ENCODE results near the gene ERAL1. TPM values are rescaled to one million over a fixed set of nuclear protein-coding genes. Genes with fewer than 3 reads are reported as not detected.

ERAL1 gene
- total and polyA plus RNA-seq, 2 of the 13 experiments (the other 11 are each of a cell fraction or from before 2014, with no cell fraction given) = 46.9 to 72.2 TPM

DNA sequence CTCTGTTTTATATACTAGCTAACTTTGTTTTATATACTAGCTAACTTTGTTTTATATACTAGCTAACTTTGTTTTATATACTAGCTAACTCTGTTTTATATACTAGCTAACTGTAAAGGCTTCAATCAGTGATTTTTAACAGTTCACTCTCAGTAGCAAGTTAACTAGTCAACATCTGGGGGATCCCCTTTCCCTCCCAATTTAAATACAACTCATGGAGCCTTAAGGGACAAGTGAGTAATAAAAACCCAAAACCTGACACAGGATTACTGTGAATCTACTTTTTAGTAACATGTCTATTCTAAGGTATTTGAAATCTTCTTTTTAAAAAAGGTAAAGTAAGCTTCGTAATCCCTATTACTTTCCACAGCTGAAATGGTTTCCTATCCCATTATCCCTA lies 44.4 kb upstream of the ERAL1 start:
- Histone ChIP-seq H3K4me3 (replicated peaks in 1 of 3; ENCODE audit: insufficient read depth in 1 of 3, low read depth in 2 of 3, low read length in 3 of 3) (no peak overlapping the region), H3K9me3 (ENCODE audit: low read length) (no peaks in the 10 kb centered on the region), H3K36me3 (replicated peaks in 1 of 2; ENCODE audit: control insufficient read depth in 1 of 2, insufficient read depth in 2 of 2, low read length in 2 of 2) (0 out of 5 replicates have a peak, but pooled peaks cover 2 to 4% of the 10 kb centered on the region in 2 experiments), H2AFZ (ENCODE audit: low read length) (no peak overlapping the region), H4K20me1 (ENCODE audit: insufficient read depth, low read length) (peaks cover 10% of the 10 kb centered on the region; the same call in 1 of the 2 replicates), H3K79me2 (ENCODE audit: insufficient read depth, low read length) (peaks cover 56% of the 10 kb centered on the region), H3K4me2 (ENCODE audit: low read depth, low read length) (no peak overlapping the region), H3K9ac (ENCODE audit: insufficient read depth, low read depth, low read length) (no peak overlapping the region), H3K27me3 (ENCODE audit: control insufficient read depth in 1 of 2, insufficient read depth in 2 of 2, low read length in 2 of 2) (no peaks in the 10 kb centered on the region), H3K27ac (ENCODE audit: extremely low read length, insufficient read depth, low read length) (no peak overlapping the region), H3K4me1 (ENCODE audit: insufficient read depth, low read length) (peaks cover 68% of the 10 kb centered on the region)
- WGBS (ENCODE audit: low lambda C conversion rate) = 90% methylated on average over 1 of the region's 1 CpG
- DNase-seq (ENCODE audit: low spot score) = no peak
- intact Hi-C loops (cut with micrococcal nuclease; ENCODE audit: unreplicated experiment) = no loop called here
- ATAC-seq = no peak
- no peak for TF ChIP-seq ZNF326 (CRISPR knock-in tag; IDR thresholded peaks at IDR 0.05; ENCODE audit: borderline replicate concordance)
- TF ChIP-seq, protein P1, sequence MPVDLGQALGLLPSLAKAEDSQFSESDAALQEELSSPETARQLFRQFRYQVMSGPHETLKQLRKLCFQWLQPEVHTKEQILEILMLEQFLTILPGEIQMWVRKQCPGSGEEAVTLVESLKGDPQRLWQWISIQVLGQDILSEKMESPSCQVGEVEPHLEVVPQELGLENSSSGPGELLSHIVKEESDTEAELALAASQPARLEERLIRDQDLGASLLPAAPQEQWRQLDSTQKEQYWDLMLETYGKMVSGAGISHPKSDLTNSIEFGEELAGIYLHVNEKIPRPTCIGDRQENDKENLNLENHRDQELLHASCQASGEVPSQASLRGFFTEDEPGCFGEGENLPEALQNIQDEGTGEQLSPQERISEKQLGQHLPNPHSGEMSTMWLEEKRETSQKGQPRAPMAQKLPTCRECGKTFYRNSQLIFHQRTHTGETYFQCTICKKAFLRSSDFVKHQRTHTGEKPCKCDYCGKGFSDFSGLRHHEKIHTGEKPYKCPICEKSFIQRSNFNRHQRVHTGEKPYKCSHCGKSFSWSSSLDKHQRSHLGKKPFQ (CRISPR knock-in tag; IDR thresholded peaks at IDR 0.05; ENCODE audit: insufficient replicate concordance) = no peak
- no peak for TF ChIP-seq THRA (CRISPR knock-in tag; IDR thresholded peaks at IDR 0.05; ENCODE audit: borderline replicate concordance)
- TF ChIP-seq ZNF616 (CRISPR knock-in tag; IDR thresholded peaks at IDR 0.05; ENCODE audit: low read depth) = no peak
- no peak for TF ChIP-seq ZNF703 (CRISPR knock-in tag; IDR thresholded peaks at IDR 0.05; ENCODE audit: borderline replicate concordance)
- no peak for TF ChIP-seq ZKSCAN8 (CRISPR knock-in tag; IDR thresholded peaks at IDR 0.05; ENCODE audit: borderline replicate concordance)
- TF ChIP-seq MAFF (IDR thresholded peaks at IDR 0.05; ENCODE audit: low read depth, low read length) = no peak
- TF ChIP-seq SMAD1 (CRISPR knock-in tag; IDR thresholded peaks at IDR 0.05; ENCODE audit: borderline replicate concordance, low read depth) = no peak
- no peak for TF ChIP-seq SCMH1 (CRISPR knock-in tag; IDR thresholded peaks at IDR 0.05; ENCODE audit: borderline replicate concordance)
- no peak for TF ChIP-seq ZBTB8A (CRISPR knock-in tag; IDR thresholded peaks at IDR 0.05; ENCODE audit: borderline replicate concordance, low read depth)
- TF ChIP-seq, protein P2, sequence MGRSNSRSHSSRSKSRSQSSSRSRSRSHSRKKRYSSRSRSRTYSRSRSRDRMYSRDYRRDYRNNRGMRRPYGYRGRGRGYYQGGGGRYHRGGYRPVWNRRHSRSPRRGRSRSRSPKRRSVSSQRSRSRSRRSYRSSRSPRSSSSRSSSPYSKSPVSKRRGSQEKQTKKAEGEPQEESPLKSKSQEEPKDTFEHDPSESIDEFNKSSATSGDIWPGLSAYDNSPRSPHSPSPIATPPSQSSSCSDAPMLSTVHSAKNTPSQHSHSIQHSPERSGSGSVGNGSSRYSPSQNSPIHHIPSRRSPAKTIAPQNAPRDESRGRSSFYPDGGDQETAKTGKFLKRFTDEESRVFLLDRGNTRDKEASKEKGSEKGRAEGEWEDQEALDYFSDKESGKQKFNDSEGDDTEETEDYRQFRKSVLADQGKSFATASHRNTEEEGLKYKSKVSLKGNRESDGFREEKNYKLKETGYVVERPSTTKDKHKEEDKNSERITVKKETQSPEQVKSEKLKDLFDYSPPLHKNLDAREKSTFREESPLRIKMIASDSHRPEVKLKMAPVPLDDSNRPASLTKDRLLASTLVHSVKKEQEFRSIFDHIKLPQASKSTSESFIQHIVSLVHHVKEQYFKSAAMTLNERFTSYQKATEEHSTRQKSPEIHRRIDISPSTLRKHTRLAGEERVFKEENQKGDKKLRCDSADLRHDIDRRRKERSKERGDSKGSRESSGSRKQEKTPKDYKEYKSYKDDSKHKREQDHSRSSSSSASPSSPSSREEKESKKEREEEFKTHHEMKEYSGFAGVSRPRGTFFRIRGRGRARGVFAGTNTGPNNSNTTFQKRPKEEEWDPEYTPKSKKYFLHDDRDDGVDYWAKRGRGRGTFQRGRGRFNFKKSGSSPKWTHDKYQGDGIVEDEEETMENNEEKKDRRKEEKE (IDR thresholded peaks at IDR 0.05) = no peak
- CTCF ChIA-PET (ENCODE audit: low intra/inter-chr PET ratio, low total read pairs) = no interaction called here
- BruUV-seq (replicated peaks) = no TSS peak
- POLR2A ChIA-PET = interaction anchor here (0.9 kb wide), 1 partner anchor 91 kb away, joined by 3 read pairs; no protein-coding TSS in a partner anchor
- in situ Hi-C loops (cut with HindIII; ENCODE audit: extremely low pct_ligation_motif_present, low pct_unique_long_range_greater_than_20kb) = no loop called here
- FAIRE-seq = no peak

Measured in HepG2 (cell line).